ENCODE data around the gene NHERF1. TPM values are rescaled to one million over a fixed set of nuclear protein-coding genes. Genes with fewer than 3 reads are reported as not detected.
A peak's percentile ranks its signal among the peaks of the same experiment; 100 is the strongest.

NHERF1 gene
- total RNA-seq (2022): 204 and 218 TPM in 2 replicates
- Bru-seq, nascent RNA: percentile 83 among the genes with signal in this experiment
- percentile 88 among the genes with signal in this experiment for BruChase-seq, experiment 1, labeled RNA remaining after a 2-hour chase
- percentile 94 among the genes with signal in this experiment for BruChase-seq, experiment 2, labeled RNA remaining after a 6-hour chase
- long read RNA-seq, transcript SLC9A3R1-201 (6 exons, 1,969 nt): major isoform, 270 of 306 reads
- long read RNA-seq, transcript SLC9A3R1-203 (4 exons, 714 nt): minor isoform, 6 of 306 reads
- long read RNA-seq, partial matches to known transcripts: 7 of 306 reads
- long read RNA-seq, other reads (novel, unspliced or antisense): 21 of 306 reads

- peak within 1 kb of the TSS; percentile 98 for H3K4me3 Mint-ChIP-seq (ENCODE audit: unreplicated experiment)
- H3K36me3 Mint-ChIP-seq (ENCODE audit: insufficient read depth, unreplicated experiment): peaks cover 49% of the 10 kb centered on the region
- H3K27me3 Mint-ChIP-seq (ENCODE audit: insufficient read depth, unreplicated experiment): no peaks in the 10 kb centered on the region
- H3K27ac Mint-ChIP-seq (ENCODE audit: unreplicated experiment): peak within 1 kb of the TSS; percentile 87
- intact Hi-C loops (cut with micrococcal nuclease; ENCODE audit: unreplicated experiment): loop anchor here (1.0 to 5.0 kb wide), 4 partner anchors 12 to 204 kb away; no protein-coding TSS in a partner anchor
- H3K36me3 ChIP-seq (ENCODE audit: control insufficient read depth, insufficient read depth, low read length): peaks cover 6% of the 10 kb centered on the region; the same call in 1 of the 2 replicates
- H3K4me1 ChIP-seq: peaks cover 65% of the 10 kb centered on the region
- no peaks in the 10 kb centered on the region for H3K27me3 ChIP-seq (replicated peaks; ENCODE audit: control insufficient read depth, insufficient read depth, low read length)
- H3K9me3 ChIP-seq: no peaks in the 10 kb centered on the region
- ChIA-PET CTCF (interaction anchor here (1.0 to 8.1 kb wide), 10 partner anchors 10 to 91 kb away, joined by 3 to 102 read pairs (median 10); partner anchors contain the start of genes NAT9 and RAB37), POLR2A (interaction anchor here (0.6 to 2.4 kb wide), 8 partner anchors 11 to 124 kb away, joined by 3 to 40 read pairs (median 9); partner anchors contain the start of genes FDXR, NAT9 and RAB37)
- H3K4me3 ChIP-seq (ENCODE audit: low read depth, low read length): peak within 1 kb of the TSS; percentile 99
- peak; percentile 93 to 99 for DNase-seq
- peak in 1 of 2 experiments; percentile 55 for TF ChIP-seq CTCF (IDR thresholded peaks at IDR 0.05; ENCODE audit: insufficient read depth in 1 of 2, low read depth in 1 of 2, low read length in 1 of 2, severe bottlenecking in 1 of 2, unreplicated experiment in 1 of 2)
- peaks cover 56% of the 10 kb centered on the region for H3K4me1 Mint-ChIP-seq (ENCODE audit: low read depth, unreplicated experiment)
- BruUV-seq (replicated peaks): TSS peak; percentile 55
- H3K9me3 Mint-ChIP-seq (ENCODE audit: unreplicated experiment): peaks cover 10% of the 10 kb centered on the region
Observed at GRCh38 chr17:74748529-74749278, at the start of gene NHERF1. TSS of gene NHERF1 (plus strand) at chr17:74748628. CDS start at chr17:74748847, 219 bp downstream.

- Histone ChIP-seq H3K4me3 (ENCODE audit: low read depth, low read length) (no peak overlapping the region), H3K36me3 (ENCODE audit: control insufficient read depth, insufficient read depth, low read length) (no peaks in the 10 kb centered on the region), H3K9me3 (no peaks in the 10 kb centered on the region), H3K27me3 (replicated peaks; ENCODE audit: control insufficient read depth, insufficient read depth, low read length) (no peaks in the 10 kb centered on the region), H3K4me1 (no peaks in the 10 kb centered on the region)
- POLR2A ChIA-PET: no interaction called here
- CTCF ChIA-PET: no interaction called here
- Mint-ChIP-seq H3K9me3 (ENCODE audit: unreplicated experiment) (no peaks in the 10 kb centered on the region), H3K4me3 (ENCODE audit: unreplicated experiment) (no peak overlapping the region), H3K4me1 (ENCODE audit: low read depth, unreplicated experiment) (no peaks in the 10 kb centered on the region), H3K27ac (ENCODE audit: unreplicated experiment) (no peak overlapping the region), H3K36me3 (ENCODE audit: insufficient read depth, unreplicated experiment) (peaks cover under 1% of the 10 kb centered on the region), H3K27me3 (ENCODE audit: insufficient read depth, unreplicated experiment) (no peaks in the 10 kb centered on the region)
- DNase-seq: no peak
- no TSS peak for BruUV-seq (replicated peaks)
- no peak for TF ChIP-seq CTCF (IDR thresholded peaks at IDR 0.05; ENCODE audit: insufficient read depth in 1 of 2, low read depth in 1 of 2, low read length in 1 of 2, severe bottlenecking in 1 of 2, unreplicated experiment in 1 of 2)
- intact Hi-C loops (cut with micrococcal nuclease; ENCODE audit: unreplicated experiment): no loop called here
Observed at GRCh38 chr17:74699236-74699635, 49.2 kb upstream of the NHERF1 start.
